Transverse colon (tissue), 4 donors: ENCODE data around the gene CHKA. TPM values are rescaled to one million over a fixed set of nuclear protein-coding genes. Genes with fewer than 3 reads are reported as not detected.

Experiments
- DNase-seq: peaks from one replicate; pipeline ENCODE4 v3.0.0-alpha.2; 2019
- H3K27ac ChIP-seq, 4 donors: fragments of 200-600 bp; sonication (generic); 2 replicates each; pipeline ENCODE4 v1.5.1; 2016 to 2018; ENCODE audit warnings: inconsistent platforms in 4 of 4
- H3K27me3 ChIP-seq: fragments of 200-600 bp; sonication (generic); 2 replicates; pipeline ENCODE4 v1.5.1; 2017; ENCODE audit warnings: inconsistent platforms
- H3K36me3 ChIP-seq, 4 donors: fragments of 200-600 bp; sonication (generic); 2 replicates each; pipeline ENCODE4 v1.5.1; 2017 to 2019; ENCODE audit warnings: inconsistent platforms in 4 of 4
- H3K4me1 ChIP-seq, 4 donors: fragments of 200-600 bp; sonication (generic); 2 replicates each; pipeline ENCODE4 v1.5.1; 2017 to 2020; ENCODE audit warnings: inconsistent platforms in 4 of 4
- H3K4me3 ChIP-seq, 4 donors: fragments of 200-600 bp; sonication (generic); 1 replicate in 1 of 4; 2 replicates in 3 of 4; pipeline versions ENCODE4 v1.5.1 to v1.6.1; 2017 to 2019; ENCODE audit warnings: inconsistent platforms in 4 of 4
- H3K9me3 ChIP-seq, 2 donors: fragments of 200-600 bp; sonication (generic); 2 replicates each; pipeline ENCODE4 v1.5.1; 2017 to 2019; ENCODE audit warnings: inconsistent platforms in 2 of 2
- CTCF ChIP-seq, 5 experiments: fragments of 200-600 bp in 3 of 5; fragments of 450-650 bp in 2 of 5; sonication (generic) in 3 of 5; IDR thresholded peaks; 1 replicate in 2 of 5; 2 replicates in 3 of 5; pipeline ENCODE4 v1.5.1; 2016 to 2017; ENCODE audit warnings: antibody characterized with exemption in 5 of 5, inconsistent platforms in 3 of 5, mild to moderate bottlenecking in 2 of 5, moderate library complexity in 1 of 5
- EP300 ChIP-seq: sonication (generic); formaldehyde crosslinking; IDR thresholded peaks from one replicate; pipeline ENCODE4 v1.6.1; 2017; ENCODE audit warnings: antibody characterized with exemption, low read depth
- POLR2A ChIP-seq: fragments of 450-650 bp; IDR thresholded peaks from one replicate; pipeline ENCODE4 v1.6.1; 2016; ENCODE audit warnings: antibody characterized with exemption, mild to moderate bottlenecking, moderate library complexity
- POLR2AphosphoS5 ChIP-seq, 3 donors: sonication (generic); formaldehyde crosslinking; IDR thresholded peaks; one replicate each; pipeline ENCODE4 v1.6.1; 2016; ENCODE audit warnings: antibody characterized with exemption in 3 of 3
- WGBS, 2 donors: methylation state at CpG; one replicate each; pipeline ENCODE4 v1.1.5; 2018; ENCODE audit warnings: low coverage in 1 of 2; 5-methylcytosine and 5-hydroxymethylcytosine counted together
- in situ Hi-C, 4 donors: fragments of 200-750 bp; cut with MboI; loops; one replicate each; pipeline versions ENCODE4 v1.15.0 to v1.15.1; 2017; ENCODE audit warnings: low sequenced_read_pairs in 3 of 4, low pct_ligation_motif_present in 1 of 4, low pct_unique_long_range_greater_than_20kb in 1 of 4
- intact Hi-C: fragments of 100-400 bp; cut with DNase I; formaldehyde crosslinking; loops from one replicate; pipeline ENCODE4 v1.15.1; 2023; ENCODE audit warnings: low total_unique reads
- total RNA-seq, 4 donors: library from RNA; depleted of rRNA; stranded (reverse); fragments of >200 nt; gene quantifications; one replicate each; pipeline ENCODE4 v1.1.0, GENCODE V29; 2016

CHKA gene
- total RNA-seq, 4 donors from 2014 or later, result 41.6 to 253 (median 121) TPM

DNA sequence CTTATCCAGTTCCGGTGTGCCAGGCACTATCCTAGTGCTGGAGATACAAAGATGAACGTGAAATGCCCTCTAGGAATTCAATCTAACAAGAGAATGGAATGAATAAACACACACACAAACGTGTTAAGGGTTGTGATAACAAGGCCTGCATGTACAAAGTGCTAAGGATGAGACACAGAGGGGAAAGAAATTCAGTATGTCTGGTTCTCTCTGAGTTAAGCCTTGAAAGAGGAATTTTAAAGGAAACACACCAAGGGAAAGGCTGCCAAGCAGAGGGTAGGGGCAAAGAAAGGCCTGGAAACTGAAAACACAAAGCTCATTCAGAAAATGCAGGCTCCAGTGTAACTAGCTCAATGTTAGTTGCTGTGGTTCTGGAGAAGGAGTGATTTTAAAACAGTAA is 4.2 kb downstream of the CHKA start:
- peaks cover 11 to 62% (median 46%) of the 10 kb centered on the region in 4 donors for H3K4me1 ChIP-seq
- H3K27ac ChIP-seq, result peak overlapping the region; percentile 96 to 100 (median 98)
- no peaks in the 10 kb centered on the region for H3K9me3 ChIP-seq
- no peaks in the 10 kb centered on the region for H3K27me3 ChIP-seq
- 40 to 59% methylated on average over 2 to 3 of the region's 3 CpGs for WGBS, 2 donors
- no peak overlapping the region for H3K4me3 ChIP-seq
- TF ChIP-seq POLR2A (no peak), CTCF (IDR thresholded peaks at IDR 0.05) (no peak), EP300 (no peak), POLR2AphosphoS5 (IDR thresholded peaks at IDR 0.05) (no peak)
- no peaks in the 10 kb centered on the region for H3K36me3 ChIP-seq
- in situ Hi-C loops, result no loop called here
- DNase-seq, result no peak
- intact Hi-C loops, result no loop called here

GRCh38 chr11:68116126-68116525 is 5.1 kb downstream of the CHKA start:
- Histone ChIP-seq H3K36me3 (no peaks in the 10 kb centered on the region), H3K27me3 (no peaks in the 10 kb centered on the region), H3K4me3 (no peak overlapping the region), H3K4me1 (peaks cover 9 to 59% (median 42%) of the 10 kb centered on the region in 4 donors), H3K9me3 (no peaks in the 10 kb centered on the region), H3K27ac (peak overlapping the region; percentile 44 to 100 (median 98))
- whole genome bisulfite sequencing, 2 donors, result 64 to 100% methylated on average over 1 to 7 of the region's 7 CpGs
- in situ Hi-C loops (no loop called here), intact Hi-C loops (no loop called here)
- TF ChIP-seq POLR2A (no peak), CTCF (IDR thresholded peaks at IDR 0.05) (no peak), EP300 (no peak), POLR2AphosphoS5 (IDR thresholded peaks at IDR 0.05) (peak in 1 of 3 donors; percentile 28)
- peak; percentile 55 for DNase-seq

GRCh38 chr11:68115285-68115684 is 5.9 kb downstream of the CHKA start:
- intact Hi-C loops, result no loop called here
- H3K4me1 ChIP-seq, result peaks cover 9 to 65% (median 42%) of the 10 kb centered on the region in 4 donors
- no peaks in the 10 kb centered on the region for H3K9me3 ChIP-seq
- no peaks in the 10 kb centered on the region for H3K27me3 ChIP-seq
- WGBS, 2 donors, result 72 to 80% methylated on average over 1 of the region's 1 CpG
- in situ Hi-C loops, result no loop called here
- no peak for DNase-seq
- peak overlapping the region in 3 of 4 donors; percentile 33 to 100 (median 98) for H3K27ac ChIP-seq
- no peaks in the 10 kb centered on the region for H3K36me3 ChIP-seq
- TF ChIP-seq POLR2A (peak; percentile 2), EP300 (peak; percentile 30), CTCF (IDR thresholded peaks at IDR 0.05) (no peak), POLR2AphosphoS5 (IDR thresholded peaks at IDR 0.05) (no peak)
- no peak overlapping the region for H3K4me3 ChIP-seq

DNA sequence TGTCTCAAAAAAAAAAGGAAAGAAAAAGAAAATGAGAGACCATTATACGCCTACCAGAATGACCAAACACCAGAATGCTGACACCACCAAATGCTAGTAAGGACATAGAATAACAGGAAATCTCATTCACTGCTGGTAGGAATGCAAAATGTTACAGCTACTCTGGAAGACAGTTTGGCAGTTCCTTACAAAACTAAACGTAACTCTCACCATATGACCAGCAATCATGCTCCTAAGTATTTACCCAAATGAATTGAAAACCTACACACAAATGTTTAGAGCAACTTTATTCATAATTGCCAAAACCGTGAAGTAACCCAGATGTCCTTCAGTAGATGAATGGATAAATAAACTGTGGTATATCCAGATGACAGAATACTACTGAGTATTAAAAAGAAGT is 7.2 kb downstream of the CHKA start:
- Histone ChIP-seq H3K4me3 (no peak overlapping the region), H3K36me3 (no peaks in the 10 kb centered on the region), H3K4me1 (peaks cover 9 to 63% (median 30%) of the 10 kb centered on the region in 4 donors), H3K9me3 (no peaks in the 10 kb centered on the region), H3K27me3 (no peaks in the 10 kb centered on the region), H3K27ac (peak overlapping the region; percentile 33 to 68 (median 60))
- in situ Hi-C loops, result no loop called here
- intact Hi-C loops, result no loop called here
- WGBS, 2 donors, result 60 to 75% methylated on average over 1 to 3 of the region's 3 CpGs
- DNase-seq, result no peak
- peak in 1 of 5 experiments; percentile 14 for TF ChIP-seq CTCF (IDR thresholded peaks at IDR 0.05)
- peak in 1 of 3 donors; percentile 21 for TF ChIP-seq POLR2AphosphoS5 (IDR thresholded peaks at IDR 0.05)
- peak; percentile 10 for TF ChIP-seq POLR2A
- no peak for TF ChIP-seq EP300
